ENCODE measurements around the gene WDR27. TPM values are rescaled to one million over a fixed set of nuclear protein-coding genes. Genes with fewer than 3 reads are reported as not detected.

The WDR27 gene
- total RNA-seq, 2 experiments from 2014 or later = 77.2 to 108 TPM

DNA sequence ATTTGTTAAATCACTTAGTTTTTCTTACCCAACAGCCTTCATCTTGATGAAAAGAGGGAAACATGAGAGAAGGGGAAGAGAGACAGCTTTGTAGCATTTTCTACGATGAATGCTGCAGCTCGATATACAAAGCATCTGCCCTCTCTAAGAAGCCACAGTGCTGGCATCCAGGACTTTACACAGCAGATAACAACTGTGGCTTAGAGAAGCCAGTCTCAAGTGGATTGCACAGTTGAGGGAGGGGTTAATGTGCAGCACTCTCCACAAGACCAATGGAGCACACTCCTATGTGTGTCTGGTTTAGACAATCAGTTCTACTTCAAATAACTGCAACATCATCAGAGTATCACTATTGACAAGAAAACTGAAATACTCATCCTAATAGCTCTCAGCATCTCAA is 5.9 kb upstream of the WDR27 start:
- no TSS peak for BruUV-seq (replicated peaks)
- intact Hi-C loops (cut with micrococcal nuclease; ENCODE audit: unreplicated experiment) = no loop called here
- DNase-seq (ENCODE audit: low spot score) = peak; percentile 10
- H3K27ac ChIP-seq (ENCODE audit: low read depth, low read length, poor library complexity, severe bottlenecking) = peak overlapping the region; percentile 20
- CTCF ChIA-PET (ENCODE audit: unreplicated experiment) = no interaction called here
- TF ChIP-seq CTCF (conservative IDR thresholded peaks at IDR 0.05; ENCODE audit: low read length) = no peak
- TF ChIP-seq EZH2phosphoT487 (IDR thresholded peaks at IDR 0.05; ENCODE audit: borderline replicate concordance, low read depth, low read length) = no peak
- H3K4me1 ChIP-seq (ENCODE audit: insufficient read depth, low read length, poor library complexity, severe bottlenecking) = peaks cover 64% of the 10 kb centered on the region
- no peaks in the 10 kb centered on the region for H3K9me2 ChIP-seq (ENCODE audit: insufficient read depth, low read length)
- H4K20me1 ChIP-seq (ENCODE audit: insufficient read depth, low read length) = peaks cover 33% of the 10 kb centered on the region
- H2AFZ ChIP-seq (ENCODE audit: low read length) = no peak overlapping the region
- H3K36me3 ChIP-seq (ENCODE audit: insufficient read depth, low read length) = peaks cover 98% of the 10 kb centered on the region
- no peaks in the 10 kb centered on the region for H3K9me3 ChIP-seq (ENCODE audit: low read length)
- no peak overlapping the region for H3K4me2 ChIP-seq (ENCODE audit: low read length)
- H3K79me2 ChIP-seq (ENCODE audit: insufficient read depth, low read depth, low read length) = peaks cover 57% of the 10 kb centered on the region
- no peak overlapping the region for H3K4me3 ChIP-seq (ENCODE audit: low read depth, low read length, poor library complexity, severe bottlenecking)
- POLR2A ChIA-PET = interaction anchor here (1.2 to 3.4 kb wide), 4 partner anchors 11 to 42 kb away, joined by 3 to 37 read pairs (median 18); no protein-coding TSS in a partner anchor

DNA sequence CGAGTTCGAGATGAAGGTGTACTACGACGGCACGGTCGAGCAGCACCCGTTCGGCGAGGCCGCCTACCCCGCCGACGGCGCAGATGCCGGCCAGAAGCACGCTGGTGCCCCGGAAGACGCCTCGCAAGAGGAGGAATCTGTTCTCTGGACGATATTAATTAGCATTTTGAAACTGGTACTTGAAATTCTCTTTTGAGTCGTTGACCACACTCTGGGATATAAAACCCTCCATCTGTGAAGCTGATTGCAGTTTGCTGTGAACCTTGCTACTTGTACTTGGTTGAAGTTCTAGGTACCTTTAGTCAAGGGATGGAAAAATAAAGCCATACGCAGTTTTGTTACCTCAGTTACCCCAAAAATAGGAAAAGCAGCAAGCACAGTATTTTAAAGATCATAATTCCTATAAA is 1.0 kb upstream of the WDR27 start:
- peaks cover 36% of the 10 kb centered on the region for H4K20me1 ChIP-seq (ENCODE audit: insufficient read depth, low read length)
- peaks cover 54% of the 10 kb centered on the region for H3K4me1 ChIP-seq (ENCODE audit: insufficient read depth, low read length, poor library complexity, severe bottlenecking)
- DNase-seq (ENCODE audit: low spot score) = no peak
- no peaks in the 10 kb centered on the region for H3K9me3 ChIP-seq (ENCODE audit: low read length)
- TF ChIP-seq EZH2phosphoT487 (IDR thresholded peaks at IDR 0.05; ENCODE audit: borderline replicate concordance, low read depth, low read length) = no peak
- TF ChIP-seq CTCF (conservative IDR thresholded peaks at IDR 0.05; ENCODE audit: low read length) = no peak
- intact Hi-C loops (cut with micrococcal nuclease; ENCODE audit: unreplicated experiment) = loop anchor here (1.0 to 5.0 kb wide), 3 partner anchors 20 to 849 kb away; partner anchors contain the start of genes DYNLT2, ERMARD, PSMB1 and TBP
- peak overlapping the region; percentile 65; the same call in 1 of the 2 replicates for H2AFZ ChIP-seq (ENCODE audit: low read length)
- H3K9me2 ChIP-seq (ENCODE audit: insufficient read depth, low read length) = no peaks in the 10 kb centered on the region
- ChIA-PET POLR2A (interaction anchor here (0.9 to 4.7 kb wide), 7 partner anchors 9 to 61 kb away, joined by 3 to 28 read pairs (median 5); no protein-coding TSS in a partner anchor), CTCF (ENCODE audit: unreplicated experiment) (no interaction called here)
- H3K79me2 ChIP-seq (ENCODE audit: insufficient read depth, low read depth, low read length) = peaks cover 79% of the 10 kb centered on the region
- peaks cover 65% of the 10 kb centered on the region for H3K36me3 ChIP-seq (ENCODE audit: insufficient read depth, low read length)
- peak overlapping the region; percentile 63 for H3K27ac ChIP-seq (ENCODE audit: low read depth, low read length, poor library complexity, severe bottlenecking)
- no TSS peak for BruUV-seq (replicated peaks)
- peak overlapping the region; percentile 90 for H3K4me3 ChIP-seq (ENCODE audit: low read depth, low read length, poor library complexity, severe bottlenecking)
- peak overlapping the region; percentile 92 for H3K4me2 ChIP-seq (ENCODE audit: low read length)

DNA sequence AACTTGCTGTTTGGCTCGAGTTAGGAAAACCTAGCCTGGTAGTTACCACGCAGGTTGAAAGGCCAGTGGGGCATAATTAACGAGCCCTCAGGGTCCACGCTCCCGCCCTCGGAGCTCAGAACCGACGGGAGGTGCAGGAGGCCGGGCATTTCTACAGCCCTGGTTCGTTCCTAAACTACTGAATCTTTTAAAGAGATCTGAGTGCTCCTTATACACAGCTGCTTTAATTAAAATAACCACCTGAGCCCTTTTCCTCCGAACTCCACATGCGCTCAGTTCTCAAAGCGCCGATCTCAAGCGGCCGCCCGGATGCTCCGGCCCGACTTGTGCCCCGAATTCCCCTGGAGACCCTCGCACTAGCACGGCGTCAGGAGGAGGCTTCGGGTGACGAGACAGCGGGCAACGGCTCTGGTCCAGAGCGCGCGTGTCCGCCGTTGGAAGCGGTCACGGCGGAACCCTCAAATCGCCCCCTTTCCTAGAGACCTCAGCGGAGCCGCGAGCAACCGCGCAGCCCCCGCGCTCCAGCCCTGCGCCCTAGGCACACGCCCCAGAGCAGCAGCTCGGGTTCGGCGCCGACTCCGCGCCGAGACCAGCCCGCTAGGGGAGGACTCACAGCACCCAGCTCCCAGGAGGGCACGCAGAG is 397 bp downstream of the WDR27 start:
- H3K9me2 ChIP-seq (ENCODE audit: insufficient read depth, low read length) = no peaks in the 10 kb centered on the region
- peak overlapping the region; percentile 63 for H3K27ac ChIP-seq (ENCODE audit: low read depth, low read length, poor library complexity, severe bottlenecking)
- peaks cover 67% of the 10 kb centered on the region for H3K79me2 ChIP-seq (ENCODE audit: insufficient read depth, low read depth, low read length)
- BruUV-seq (replicated peaks) = TSS peak; percentile 75
- peaks cover 46% of the 10 kb centered on the region for H3K4me1 ChIP-seq (ENCODE audit: insufficient read depth, low read length, poor library complexity, severe bottlenecking)
- intact Hi-C loops (cut with micrococcal nuclease; ENCODE audit: unreplicated experiment) = loop anchor here (5.0 kb wide), 1 partner anchor 851 kb away; the partner anchor contains the start of genes PSMB1 and TBP
- peaks cover 36% of the 10 kb centered on the region for H4K20me1 ChIP-seq (ENCODE audit: insufficient read depth, low read length)
- POLR2A ChIA-PET = interaction anchor here (0.9 to 1.9 kb wide), 4 partner anchors 10 to 88 kb away, joined by 3 to 12 read pairs (median 4); no protein-coding TSS in a partner anchor
- peaks cover 62% of the 10 kb centered on the region for H3K36me3 ChIP-seq (ENCODE audit: insufficient read depth, low read length)
- peak overlapping the region; percentile 92 for H3K4me2 ChIP-seq (ENCODE audit: low read length)
- peak; percentile 51 for DNase-seq (ENCODE audit: low spot score)
- no peak for TF ChIP-seq CTCF (conservative IDR thresholded peaks at IDR 0.05; ENCODE audit: low read length)
- no peak for TF ChIP-seq EZH2phosphoT487 (IDR thresholded peaks at IDR 0.05; ENCODE audit: borderline replicate concordance, low read depth, low read length)
- no peaks in the 10 kb centered on the region for H3K9me3 ChIP-seq (ENCODE audit: low read length)
- H2AFZ ChIP-seq (ENCODE audit: low read length) = peak overlapping the region; percentile 65
- H3K4me3 ChIP-seq (ENCODE audit: low read depth, low read length, poor library complexity, severe bottlenecking) = peak overlapping the region; percentile 90
- CTCF ChIA-PET (ENCODE audit: unreplicated experiment) = interaction anchor here (0.5 kb wide), 1 partner anchor 117 kb away, joined by 4 read pairs; no protein-coding TSS in a partner anchor
